CD4-positive, alpha-beta T cell (primary cell): ENCODE measurements around the gene RTN4RL1. TPM values are rescaled to one million over a fixed set of nuclear protein-coding genes. Genes with fewer than 3 reads are reported as not detected.

ENCODE experiments used
- ATAC-seq: fragments of 200-7000 bp; cut with Tn5 transposase; one replicate; pipeline ENCODE4 v1.10.0; 2022; ENCODE audit warnings: mild to moderate bottlenecking; ENCODE audit not compliant: poor library complexity
- CTCF ChIA-PET: fragments of 350-600 bp; sonication (Branson Sonifier 250); formaldehyde crosslinking; loops from one replicate; lab custom pipeline; 2021; ENCODE audit warnings: antibody characterized with exemption, inconsistent platforms; lab: Charles Lee
- POLR2A ChIA-PET: fragments of 350-600 bp; sonication (Branson Sonifier 250); formaldehyde crosslinking; loops from one replicate; lab custom pipeline; 2021; ENCODE audit warnings: antibody characterized with exemption, inconsistent platforms; lab: Charles Lee
- DNase-seq, 14 experiments: peaks; one replicate each; pipeline ENCODE4 v3.0.0-alpha.2; 2013 to 2020; ENCODE audit warnings: mixed read lengths in 2 of 14
- H3K27ac ChIP-seq, 2 donors: one replicate each; pipeline versions ENCODE4 v1.5.1 to v1.7.0; 2013; ENCODE audit warnings: low read length in 2 of 2, low read depth in 1 of 2, mild to moderate bottlenecking in 1 of 2
- H3K27me3 ChIP-seq, 2 experiments: 1 replicate in 1 of 2; 2 replicates in 1 of 2; pipeline versions ENCODE4 v1.6.1 to v1.7.0; 2013; ENCODE audit warnings: low read length in 2 of 2, control low read depth in 1 of 2, mild to moderate bottlenecking in 1 of 2, moderate library complexity in 1 of 2; ENCODE audit not compliant: insufficient read depth in 2 of 2, control insufficient read depth in 1 of 2
- H3K36me3 ChIP-seq: one replicate; pipeline ENCODE4 v1.6.1; 2013; ENCODE audit warnings: low read length, control low read depth; ENCODE audit not compliant: insufficient read depth
- H3K4me1 ChIP-seq: one replicate; pipeline ENCODE4 v1.6.1; 2013; ENCODE audit warnings: low read length, control low read depth; ENCODE audit not compliant: insufficient read depth
- H3K4me3 ChIP-seq: one replicate; pipeline ENCODE4 v1.5.1; 2013; ENCODE audit warnings: mild to moderate bottlenecking, low read length, moderate library complexity
- H3K9me3 ChIP-seq, 2 experiments: 1 replicate in 1 of 2; 2 replicates in 1 of 2; pipeline versions ENCODE4 v1.6.1 to v1.7.0; 2013; ENCODE audit warnings: low read length in 2 of 2, mild to moderate bottlenecking in 2 of 2, control low read depth in 1 of 2, moderate library complexity in 1 of 2; ENCODE audit not compliant: control insufficient read depth in 1 of 2, insufficient read depth in 1 of 2
- H3K27ac Mint-ChIP-seq: one replicate; pipeline ENCODE4 v1.8.0; 2020; ENCODE audit warnings: mixed read lengths
- H3K27me3 Mint-ChIP-seq: one replicate; pipeline ENCODE4 v1.8.0; 2021; ENCODE audit warnings: mixed read lengths
- H3K36me3 Mint-ChIP-seq: one replicate; pipeline ENCODE4 v1.8.0; 2021; ENCODE audit warnings: low read depth, mixed read lengths
- H3K4me1 Mint-ChIP-seq: one replicate; pipeline ENCODE4 v1.8.0; 2021; ENCODE audit warnings: low read depth, mixed read lengths
- H3K4me3 Mint-ChIP-seq: one replicate; pipeline ENCODE4 v1.8.0; 2020; ENCODE audit warnings: mild to moderate bottlenecking, mixed read lengths
- H3K9me3 Mint-ChIP-seq: one replicate; pipeline ENCODE4 v1.8.0; 2020; ENCODE audit warnings: mixed read lengths
- CTCF ChIP-seq: fragments of 200-600 bp; IDR thresholded peaks from one replicate; pipeline ENCODE4 v1.8.0; 2022; ENCODE audit warnings: antibody characterized with exemption, mild to moderate bottlenecking
- intact Hi-C, 2 experiments: fragments of 100-400 bp; cut with DNase I in 1 of 2; cut with micrococcal nuclease in 1 of 2; formaldehyde crosslinking; loops; one replicate each; pipeline versions ENCODE4 v1.15.1 to v1.9.0; 2023 to 2025; cut with DNase I, micrococcal nuclease
- total RNA-seq, 174 experiments: library from RNA in 2 of 174; stranded (reverse) in 2 of 174; gene quantifications; one replicate each; pipeline ENCODE4 v1.2.3 and lab custom pipeline; 2021 to 2026

RTN4RL1 gene
- total RNA-seq, 2 experiments from 2014 or later: 0.06 to 0.11 TPM

GRCh38 chr17:2035541-2036488, 10.7 kb upstream of the RTN4RL1 start:
- no peak for DNase-seq
- H3K27ac Mint-ChIP-seq: no peak overlapping the region
- H3K36me3 Mint-ChIP-seq: peaks cover 48% of the 10 kb centered on the region
- ChIA-PET CTCF (no interaction called here), POLR2A (no interaction called here)
- no peaks in the 10 kb centered on the region for H3K27me3 ChIP-seq
- no peak overlapping the region for H3K27ac ChIP-seq
- TF ChIP-seq CTCF: no peak
- H3K4me3 ChIP-seq: no peak overlapping the region
- H3K4me1 ChIP-seq: peaks cover 22% of the 10 kb centered on the region
- no peaks in the 10 kb centered on the region for H3K9me3 ChIP-seq
- H3K4me1 Mint-ChIP-seq: peaks cover 20% of the 10 kb centered on the region
- ATAC-seq: no peak
- intact Hi-C loops: no loop called here
- H3K4me3 Mint-ChIP-seq: no peak overlapping the region
- H3K36me3 ChIP-seq: peaks cover 47% of the 10 kb centered on the region
- no peaks in the 10 kb centered on the region for H3K9me3 Mint-ChIP-seq
- H3K27me3 Mint-ChIP-seq: no peaks in the 10 kb centered on the region

- intact Hi-C loops: loop anchor here (5.0 kb wide), 2 partner anchors 163 to 677 kb away; partner anchors contain the start of gene CLUH (in 1 of the 2)
- TF ChIP-seq CTCF: no peak
- Mint-ChIP-seq H3K4me3 (no peak overlapping the region), H3K27me3 (no peaks in the 10 kb centered on the region), H3K36me3 (peaks cover 55% of the 10 kb centered on the region), H3K27ac (no peak overlapping the region), H3K9me3 (no peaks in the 10 kb centered on the region), H3K4me1 (peaks cover 27% of the 10 kb centered on the region)
- H3K4me1 ChIP-seq: peaks cover 26% of the 10 kb centered on the region
- ChIA-PET POLR2A (no interaction called here), CTCF (no interaction called here)
- no peaks in the 10 kb centered on the region for H3K27me3 ChIP-seq
- no peak overlapping the region for H3K4me3 ChIP-seq
- peaks cover 0 to 1% of the 10 kb centered on the region in 2 experiments for H3K9me3 ChIP-seq
- H3K36me3 ChIP-seq: peaks cover 41% of the 10 kb centered on the region
- H3K27ac ChIP-seq: no peak overlapping the region
- ATAC-seq: no peak
- DNase-seq: no peak
Observed at GRCh38 chr17:2034806-2035540, 9.8 kb upstream of the RTN4RL1 start.

- H3K27me3 Mint-ChIP-seq: no peaks in the 10 kb centered on the region
- ATAC-seq (no peak), DNase-seq (no peak)
- H3K4me1 Mint-ChIP-seq: peaks cover 27% of the 10 kb centered on the region
- peaks cover 51% of the 10 kb centered on the region for H3K36me3 Mint-ChIP-seq
- intact Hi-C loops: loop anchor here (5.0 kb wide), 2 partner anchors 162 to 678 kb away; partner anchors contain the start of gene CLUH (in 1 of the 2)
- H3K27ac Mint-ChIP-seq: no peak overlapping the region
- ChIA-PET POLR2A (no interaction called here), CTCF (no interaction called here)
- H3K36me3 ChIP-seq: peaks cover 40% of the 10 kb centered on the region
- H3K9me3 ChIP-seq: peaks cover 0 to 6% of the 10 kb centered on the region in 2 experiments
- TF ChIP-seq CTCF: no peak
- H3K9me3 Mint-ChIP-seq: no peaks in the 10 kb centered on the region
- no peak overlapping the region for H3K4me3 Mint-ChIP-seq
- H3K4me3 ChIP-seq: no peak overlapping the region
- no peak overlapping the region for H3K27ac ChIP-seq
- no peaks in the 10 kb centered on the region for H3K27me3 ChIP-seq
- H3K4me1 ChIP-seq: peaks cover 33% of the 10 kb centered on the region
Observed at GRCh38 chr17:2034157-2034556, 9.0 kb upstream of the RTN4RL1 start.
